ENCODE data around the gene MAEL.

The MAEL gene

DNA sequence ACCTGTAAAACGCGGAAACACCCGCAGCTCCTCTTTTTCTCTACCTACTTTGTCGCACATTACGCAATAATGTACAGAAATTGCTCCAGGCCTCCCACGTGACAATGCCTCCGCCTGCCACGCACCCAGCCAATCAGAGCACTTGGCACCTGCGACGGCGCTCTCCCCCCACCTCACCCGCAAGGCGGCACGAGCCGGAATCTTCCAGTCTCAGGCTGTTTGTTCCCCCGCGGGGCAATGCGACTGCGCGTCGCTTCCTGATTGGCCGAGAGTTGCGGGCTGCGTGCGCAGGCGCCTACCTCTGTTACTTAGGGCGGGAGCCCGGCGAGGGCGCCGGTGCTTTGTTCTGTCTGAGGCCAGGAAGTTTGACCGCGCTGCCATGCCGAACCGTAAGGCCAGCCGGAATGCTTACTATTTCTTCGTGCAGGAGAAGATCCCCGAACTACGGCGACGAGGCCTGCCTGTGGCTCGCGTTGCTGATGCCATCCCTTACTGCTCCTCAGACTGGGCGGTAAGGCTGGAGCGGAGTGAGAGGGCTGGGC, at the start of gene MAEL:
Gene MAEL, plus strand, starts transcription at position 307 of the 542 bp plus-strand sequence. Its CDS starts 73 bp downstream, at position 380.
- FAIRE-seq, result no peak

DNA sequence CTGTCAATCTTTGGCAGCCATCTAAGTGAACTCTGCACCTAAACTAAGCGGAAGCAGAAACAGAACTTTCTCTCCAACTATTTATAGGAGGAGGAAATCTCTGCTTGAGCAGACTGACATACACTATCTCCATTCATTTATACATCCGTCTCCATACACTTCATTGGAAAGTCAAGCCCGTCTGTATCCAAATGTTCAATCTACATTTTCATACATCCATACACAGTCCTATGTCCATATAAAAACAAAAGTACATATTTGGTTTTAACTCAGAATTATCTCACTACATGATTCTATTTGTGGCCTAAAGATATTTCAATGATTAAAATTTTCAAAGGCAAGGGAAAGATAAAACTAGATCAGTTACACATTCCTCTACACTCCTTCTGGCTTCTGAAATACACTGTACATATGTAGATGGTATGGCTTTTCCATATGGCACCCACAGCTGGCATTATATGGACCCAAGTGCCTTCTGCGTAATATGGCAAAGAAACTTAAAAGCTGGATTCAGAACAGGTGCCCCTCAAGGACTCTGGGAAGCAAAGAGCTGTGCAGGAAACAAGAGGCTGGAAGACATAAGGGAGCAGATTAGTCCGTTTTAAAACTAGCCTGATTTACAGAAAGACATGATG, 49.2 kb upstream of the MAEL start:
- FAIRE-seq, result no peak

DNA sequence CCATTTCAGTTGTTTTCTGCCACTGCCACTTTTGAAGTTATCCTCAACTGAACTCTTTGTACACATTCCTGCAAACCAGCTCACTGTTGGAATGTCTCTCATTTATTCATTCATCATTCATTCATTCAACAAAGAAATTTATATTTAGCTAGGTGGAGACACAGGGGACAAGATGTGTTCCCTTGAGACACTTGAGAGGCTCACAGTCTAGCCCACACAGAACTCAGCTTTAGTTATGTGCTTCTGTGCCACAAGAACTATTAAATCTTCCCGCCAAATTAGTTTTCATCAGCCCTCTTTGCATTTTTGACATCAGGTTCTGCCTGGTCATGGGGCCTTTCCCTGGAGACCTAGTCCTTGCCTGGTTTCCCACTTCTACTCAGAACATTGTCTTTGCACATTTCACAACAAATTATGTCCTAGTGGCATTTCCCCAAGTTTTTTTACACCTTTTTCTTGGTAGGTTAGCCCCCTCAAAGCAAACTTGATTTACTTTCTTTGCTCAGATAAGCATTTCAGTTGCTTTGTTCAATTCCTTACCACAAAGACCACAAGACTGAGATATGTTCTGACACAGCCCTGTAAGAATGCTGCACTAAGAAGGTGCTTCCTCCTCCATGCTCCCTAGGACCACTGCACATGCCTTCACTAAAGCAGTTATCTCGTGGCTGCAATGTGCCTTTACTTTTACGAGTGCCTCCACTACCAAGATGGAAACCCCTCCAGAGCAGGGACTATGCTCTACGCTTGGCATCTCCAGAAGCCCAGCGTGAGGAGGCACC, 44.7 kb upstream of the MAEL start:
- FAIRE-seq, result no peak

DNA sequence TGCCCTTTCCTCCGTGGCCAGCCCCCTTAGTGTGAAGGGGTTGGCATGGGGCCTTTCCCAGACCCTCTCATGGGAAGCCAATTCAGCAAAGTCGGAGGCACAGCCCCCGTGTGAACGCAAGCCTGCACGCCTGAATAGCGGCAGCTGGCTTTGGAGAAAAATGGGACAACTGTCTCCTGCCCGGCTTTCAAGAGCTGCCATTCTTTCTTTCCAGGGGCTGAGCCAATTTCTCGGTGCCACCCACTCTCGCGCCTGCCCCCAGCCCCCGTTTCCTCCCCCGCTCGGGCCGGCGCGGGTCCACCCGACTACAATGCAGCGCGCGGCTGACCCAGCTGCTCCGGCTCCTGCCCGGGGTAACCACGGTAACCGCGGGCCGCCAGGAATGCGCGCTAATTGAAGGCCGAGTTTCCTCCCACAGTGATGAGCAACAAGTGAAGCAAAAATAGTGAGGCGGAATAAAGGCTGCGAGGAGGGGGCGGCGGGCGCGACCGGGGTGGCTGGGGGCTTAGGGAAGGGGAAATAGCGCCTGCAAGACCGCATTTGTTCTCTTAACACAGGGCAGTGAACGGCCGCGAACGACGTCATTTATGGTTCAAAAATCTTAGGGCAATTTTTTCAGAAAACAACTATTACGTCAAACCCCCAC, 41.6 kb upstream of the MAEL start:
- no peak for FAIRE-seq

DNA sequence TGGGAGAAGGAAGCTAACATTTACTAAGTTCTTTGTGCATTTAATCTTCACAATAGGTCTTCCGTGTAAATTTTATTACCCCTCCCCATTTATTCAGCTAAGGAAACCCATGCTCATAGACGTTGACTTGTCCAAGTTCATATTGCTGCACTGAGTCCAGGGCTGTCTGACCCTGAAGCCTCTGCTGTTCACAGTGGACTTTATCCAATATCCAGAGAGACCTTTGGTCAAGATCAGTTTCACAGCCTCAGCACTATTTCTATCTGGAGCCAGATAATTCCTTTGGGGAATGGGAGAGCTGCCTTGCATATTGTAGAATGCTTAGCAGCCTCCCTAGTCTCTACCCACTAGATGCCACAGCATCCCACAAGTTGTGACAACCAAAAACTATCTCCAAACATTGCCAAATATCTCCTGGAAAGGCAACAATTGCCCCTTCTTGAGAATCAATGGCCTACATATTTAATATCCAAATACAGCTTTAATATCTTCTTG, 40.2 kb upstream of the MAEL start:
- no peak for FAIRE-seq

DNA sequence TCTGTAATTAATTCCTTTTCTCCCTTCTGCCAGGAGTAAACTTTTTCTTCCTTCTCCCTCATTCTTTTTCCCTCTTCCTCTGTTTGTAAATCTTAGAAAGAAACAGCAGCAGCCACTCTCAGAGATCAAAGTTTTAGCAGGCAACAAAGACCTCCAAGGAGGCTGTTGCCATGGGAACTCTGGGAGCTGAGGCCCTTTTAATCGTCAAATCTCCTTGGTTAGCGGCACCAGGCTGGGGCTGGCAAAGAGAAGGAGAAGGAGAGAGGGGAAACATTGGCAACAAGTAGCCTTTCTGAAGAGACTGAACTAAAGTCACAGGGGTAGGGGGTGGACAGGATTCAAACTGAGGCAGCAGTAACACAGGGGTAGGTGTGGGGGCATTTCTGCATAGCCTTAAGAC, 38.9 kb upstream of the MAEL start:
- no peak for FAIRE-seq

DNA sequence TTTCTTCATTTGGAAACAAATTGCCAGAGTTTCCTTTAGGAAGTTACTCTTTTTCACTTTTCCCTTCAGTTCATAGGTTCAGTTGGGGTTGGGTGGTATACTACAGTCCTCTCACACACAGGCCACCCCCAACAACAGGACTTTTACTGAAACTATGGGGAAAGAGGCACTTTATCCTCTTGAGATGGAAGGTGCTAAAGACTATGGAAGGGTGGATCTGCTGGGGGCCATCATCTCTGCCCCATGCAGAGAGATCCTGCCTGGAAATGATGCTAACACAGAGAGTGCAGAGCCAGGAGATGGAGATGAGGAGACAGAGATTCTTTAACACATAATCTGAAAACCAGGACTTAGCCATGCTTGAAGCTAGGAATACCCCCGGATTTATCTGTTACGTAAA, 38.0 kb upstream of the MAEL start:
- FAIRE-seq, result no peak

DNA sequence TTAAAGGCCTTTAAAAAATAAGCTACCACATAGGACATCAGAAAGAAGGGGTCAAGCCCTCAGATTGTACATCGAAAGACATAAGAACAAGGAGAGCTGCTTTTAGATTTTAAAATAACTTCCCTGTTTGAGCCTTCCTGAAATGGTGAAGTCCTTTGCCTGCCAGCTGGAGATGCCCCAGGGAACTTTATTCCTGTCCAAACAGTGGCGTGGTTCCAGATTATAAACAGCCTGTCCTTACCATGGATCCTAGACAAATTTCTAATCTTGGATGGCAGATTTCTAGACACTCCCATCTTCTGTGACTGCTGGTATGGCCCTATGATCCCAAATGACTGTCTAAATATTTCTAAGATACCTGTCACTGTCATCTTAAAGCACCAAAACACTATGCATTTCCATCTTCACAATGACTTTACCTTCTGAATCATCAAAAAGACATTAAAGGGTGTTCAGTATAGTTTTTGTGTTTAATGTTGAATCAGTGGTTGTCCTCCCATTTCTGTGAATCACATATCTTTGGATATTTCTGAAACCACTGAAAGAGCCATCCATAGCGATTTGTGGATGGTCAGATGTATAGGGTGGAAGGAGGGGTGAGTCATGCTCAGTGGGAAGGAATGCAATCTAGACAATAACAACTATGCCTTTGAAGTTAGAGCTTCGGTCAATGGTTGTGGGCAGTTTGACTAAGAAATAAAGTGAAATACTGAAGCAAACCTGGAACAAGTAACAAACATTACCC, 36.9 kb upstream of the MAEL start:
- no peak for FAIRE-seq

DNA sequence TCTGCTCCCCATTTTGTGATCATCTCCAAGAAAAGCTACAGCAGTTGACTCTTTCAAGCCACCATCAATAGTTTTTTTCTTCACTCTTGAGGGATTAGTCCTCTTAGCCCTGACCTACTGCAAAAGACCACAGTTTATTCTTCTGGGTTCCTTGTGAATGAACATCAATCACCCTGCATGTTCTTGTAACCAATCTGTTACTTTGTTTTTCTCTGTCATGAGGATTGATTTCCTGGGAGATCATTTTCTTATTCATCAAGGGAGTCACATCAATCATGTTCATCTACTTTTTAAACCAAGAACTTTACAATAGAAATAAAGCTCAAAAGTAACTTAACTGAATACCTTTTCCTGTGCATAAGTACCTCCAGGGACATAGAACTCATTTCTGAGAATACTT, 35.6 kb upstream of the MAEL start:
- no peak for FAIRE-seq

DNA sequence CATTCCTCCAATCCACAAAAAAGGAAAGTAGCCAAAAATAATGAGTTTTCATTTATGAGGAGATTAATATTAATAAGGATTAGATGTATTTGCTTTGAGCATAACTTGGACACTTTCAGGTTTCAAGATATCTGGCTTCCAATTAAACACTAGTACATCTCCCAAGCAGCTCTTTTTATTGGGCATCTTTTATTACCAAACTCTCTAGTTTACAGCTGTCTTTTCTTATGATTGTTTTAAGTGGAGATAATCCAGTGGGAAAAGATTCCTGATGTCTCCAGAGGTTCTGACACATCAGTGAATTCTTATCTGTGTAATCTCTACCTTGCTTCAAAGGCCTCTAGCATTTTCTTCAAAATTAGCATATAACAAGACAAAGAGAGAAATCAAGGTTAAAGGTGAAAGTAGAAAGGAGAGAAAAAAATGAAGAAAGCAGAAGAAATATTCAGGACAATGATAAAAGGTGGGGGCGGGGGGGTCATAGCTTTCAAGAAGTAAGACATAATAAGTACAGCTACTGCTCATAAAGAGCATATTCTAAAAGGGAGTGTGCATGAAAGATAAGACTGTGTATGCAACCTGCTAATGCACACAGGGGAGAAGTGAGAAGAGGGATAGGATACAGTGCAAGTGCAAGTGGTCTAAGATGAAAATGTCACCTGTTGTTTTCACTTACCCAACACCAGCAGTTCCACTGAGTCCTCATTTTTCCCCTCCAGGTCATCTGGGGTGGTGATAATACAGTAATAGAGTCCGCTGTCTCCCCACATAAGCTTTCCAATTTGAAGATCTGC, 32.8 kb upstream of the MAEL start:
- no peak for FAIRE-seq

DNA sequence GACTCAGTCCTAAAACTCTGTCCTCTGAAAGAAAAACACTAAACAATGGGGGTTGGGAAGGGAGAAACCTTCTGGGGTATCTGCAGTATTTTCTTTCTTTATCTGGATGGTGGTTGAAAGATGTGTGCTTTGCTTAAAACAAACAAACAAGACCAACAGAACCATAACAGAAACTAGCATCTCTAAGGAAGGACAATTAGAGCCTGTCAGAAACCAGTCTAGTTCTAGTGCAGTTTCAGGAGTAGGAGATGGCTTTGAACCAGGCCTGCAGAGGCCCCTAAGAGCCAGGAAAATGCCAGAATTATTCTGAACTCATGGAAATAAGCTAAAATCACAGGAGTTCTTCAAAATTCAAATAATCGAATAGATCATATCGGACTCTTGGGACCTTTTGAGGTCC, 32.2 kb upstream of the MAEL start:
- FAIRE-seq, result no peak

DNA sequence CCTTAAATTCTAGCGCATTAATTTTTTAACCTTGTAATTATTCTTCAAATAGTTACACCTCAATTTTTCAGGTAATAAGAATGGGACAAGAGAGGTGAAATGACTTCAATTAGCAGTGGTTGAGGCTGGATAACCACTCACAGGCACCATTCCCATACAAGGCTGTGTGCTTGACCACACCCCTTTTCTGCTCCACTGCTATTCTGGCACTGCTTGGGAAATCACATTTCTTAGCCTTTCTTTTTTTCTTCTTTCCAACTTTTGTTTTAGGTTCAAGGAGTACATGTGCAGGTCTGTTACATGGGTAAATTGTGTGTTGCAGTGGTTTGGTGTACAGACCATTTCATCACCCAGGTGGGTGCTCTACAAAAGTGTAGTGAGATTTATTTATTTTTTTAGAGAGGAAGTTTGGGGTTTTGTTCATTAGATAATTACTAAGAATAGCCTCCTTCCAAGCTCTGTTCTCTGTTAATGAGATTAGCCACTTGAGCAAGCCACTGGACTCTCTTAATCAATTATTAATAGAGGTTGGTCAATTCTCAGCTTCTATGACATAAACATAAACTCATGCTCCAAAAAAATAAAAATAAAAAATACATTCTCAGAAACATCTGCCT, 28.1 kb upstream of the MAEL start:
- no peak for FAIRE-seq

DNA sequence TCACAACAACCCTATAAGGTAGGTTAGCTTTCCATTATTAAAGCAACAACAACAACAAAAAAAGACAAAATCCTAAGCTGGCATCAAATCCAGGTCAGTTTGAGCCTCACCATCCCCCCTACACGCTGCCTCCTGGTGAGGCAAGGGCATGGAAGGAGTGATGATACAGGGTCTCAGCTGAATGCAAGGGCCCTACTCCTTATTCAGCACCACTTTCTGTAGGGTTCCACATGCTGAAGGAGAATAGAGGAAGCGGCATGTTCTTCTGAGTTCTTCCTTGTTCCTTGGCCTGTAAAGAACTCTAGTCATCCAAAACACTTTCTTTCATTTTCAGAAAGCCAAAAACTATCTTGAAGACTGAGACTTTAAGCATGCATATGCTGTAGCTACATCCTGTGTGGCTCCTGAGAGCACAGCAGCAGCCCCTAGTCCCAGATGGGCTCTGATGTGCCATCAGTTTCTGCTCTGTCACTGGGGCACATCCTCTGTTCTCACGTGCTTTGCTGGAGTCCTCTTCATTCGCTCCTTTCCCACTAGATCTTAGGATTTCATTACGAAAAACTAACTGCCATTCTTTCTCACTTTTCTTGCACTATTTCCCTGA, 19.9 kb upstream of the MAEL start:
- no peak for FAIRE-seq

DNA sequence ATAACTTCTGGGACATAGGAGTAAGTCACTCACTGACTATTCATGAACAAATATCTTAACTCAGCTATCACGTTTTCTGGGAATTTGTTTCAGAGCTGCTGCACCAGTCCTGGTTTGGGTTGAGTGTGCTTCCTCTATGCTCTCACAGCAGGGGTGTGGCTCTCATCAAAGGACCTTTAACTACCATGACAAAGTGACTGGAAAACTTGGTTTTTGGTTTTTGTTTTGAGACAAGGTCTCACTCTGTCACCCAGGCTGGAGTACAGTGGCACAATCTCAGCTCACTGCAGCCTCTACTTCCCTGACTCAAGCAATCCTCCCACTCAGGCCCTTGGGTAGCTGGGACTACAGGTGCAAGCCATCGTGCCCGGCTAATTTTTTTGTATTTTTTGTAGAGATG, 17.8 kb upstream of the MAEL start:
- no peak for FAIRE-seq

DNA sequence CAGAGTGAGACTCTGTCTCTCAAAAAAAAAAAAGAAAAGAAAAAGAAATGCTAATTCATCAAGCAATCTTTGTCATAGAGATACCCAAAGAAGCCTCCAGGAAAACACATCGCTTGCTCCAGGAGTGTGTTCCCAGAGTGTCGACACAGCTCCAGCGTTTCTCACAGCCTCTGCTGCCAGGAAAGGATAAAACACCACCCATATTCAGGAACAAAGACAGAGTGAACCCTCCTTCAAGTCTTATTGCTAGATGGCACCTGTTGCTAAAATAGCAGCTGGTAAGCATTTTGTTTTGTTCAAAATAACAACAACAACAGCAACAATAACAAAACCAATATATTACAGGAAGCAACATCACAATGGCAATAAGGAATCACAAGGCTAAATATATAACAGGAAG, 16.9 kb upstream of the MAEL start:
- no peak for FAIRE-seq

DNA sequence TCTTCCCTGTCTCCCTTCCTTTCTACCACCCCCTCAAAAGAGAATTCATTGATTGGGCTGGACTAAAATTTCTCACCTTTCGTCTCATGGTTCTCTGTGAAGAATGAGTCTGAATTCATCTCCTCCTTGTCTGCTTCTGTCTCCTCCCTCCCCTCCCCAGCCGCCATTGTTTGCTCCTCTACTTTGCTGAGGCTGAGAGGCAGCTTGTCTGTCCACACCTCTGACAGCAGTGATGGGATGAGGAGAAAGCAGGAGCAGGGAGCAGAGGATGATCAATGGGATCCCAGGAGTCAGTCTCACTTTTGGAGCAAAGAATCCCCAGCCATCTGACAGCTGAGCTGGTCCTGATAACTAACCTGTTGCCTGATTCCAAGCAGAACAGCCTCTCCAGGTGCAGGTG, 16.3 kb upstream of the MAEL start:
- FAIRE-seq, result no peak

DNA sequence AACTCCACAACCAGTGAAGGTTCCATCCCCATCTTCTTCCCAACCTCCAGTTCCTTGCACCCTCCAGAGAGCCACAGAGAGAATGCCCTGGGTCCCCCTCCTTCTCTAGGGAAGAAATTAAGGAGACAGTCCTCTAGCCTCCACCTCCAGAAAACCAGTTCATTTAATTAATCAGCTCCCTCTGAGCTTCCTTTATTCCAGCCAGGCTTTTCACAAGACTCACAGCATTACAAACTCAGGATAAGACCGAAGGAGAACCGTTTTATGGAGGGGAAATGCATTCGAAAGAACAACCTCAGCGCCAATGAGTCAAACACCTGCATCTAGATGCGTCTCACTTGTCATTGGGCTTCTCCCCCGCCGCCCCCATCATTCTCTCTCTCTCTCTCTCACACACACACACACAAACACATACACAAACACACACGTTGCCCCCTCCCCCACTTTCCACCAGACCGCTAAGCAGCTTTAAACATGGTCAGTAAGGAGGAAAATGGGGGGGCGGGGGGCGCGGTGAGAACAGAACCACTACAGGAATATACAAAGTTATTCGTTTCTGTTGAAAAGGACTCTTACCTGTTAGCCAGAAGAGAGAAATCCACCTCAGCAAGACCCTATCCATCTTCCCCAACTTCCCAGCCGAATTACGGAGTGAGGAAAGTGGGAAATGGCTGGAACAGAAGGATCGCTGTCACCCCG, 14.3 kb upstream of the MAEL start:
- no peak for FAIRE-seq

DNA sequence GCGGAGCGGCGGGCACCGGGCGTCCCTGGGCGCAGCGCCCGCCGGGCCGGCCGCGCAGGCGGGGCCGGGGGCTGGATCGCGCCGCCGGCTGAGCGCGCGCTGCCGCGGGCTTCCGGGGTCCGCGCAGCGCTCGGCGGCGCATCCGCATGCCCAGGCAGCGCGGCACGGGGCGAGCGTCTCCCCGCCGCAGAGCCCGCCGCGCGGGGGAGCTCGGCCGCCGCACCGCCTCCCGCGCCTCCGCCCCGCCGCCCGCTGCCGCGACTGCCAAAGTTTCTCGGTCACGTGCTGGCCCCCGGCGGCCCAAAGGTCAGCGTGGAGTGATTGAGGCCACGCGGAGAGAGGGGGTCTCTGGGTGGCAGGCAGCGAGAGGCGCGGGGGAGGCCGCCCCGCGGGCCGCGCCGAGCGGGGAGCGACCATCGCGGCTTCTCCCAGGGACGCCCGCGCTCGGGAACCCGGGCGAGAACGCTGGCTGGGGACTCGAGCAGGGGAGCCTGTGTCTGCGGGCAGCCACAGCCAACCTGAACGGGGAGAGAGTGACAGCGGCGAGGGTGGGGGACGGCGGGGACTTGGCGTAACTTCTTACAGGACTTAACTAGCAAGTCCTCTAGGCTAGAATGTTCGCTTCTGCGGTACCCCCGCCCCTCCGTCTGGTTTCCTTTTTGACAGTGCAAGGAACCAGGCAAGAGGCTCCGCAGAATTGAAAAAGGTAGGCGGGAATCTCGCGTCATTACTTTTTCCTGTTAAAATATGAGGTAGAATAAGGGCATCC, 13.5 kb upstream of the MAEL start, which contains the start of gene ILDR2:
Gene ILDR2, minus strand, starts transcription at position 180 of the 769 bp plus-strand sequence. CDS start 272 bp downstream, outside the sequence.
- no peak for FAIRE-seq

DNA sequence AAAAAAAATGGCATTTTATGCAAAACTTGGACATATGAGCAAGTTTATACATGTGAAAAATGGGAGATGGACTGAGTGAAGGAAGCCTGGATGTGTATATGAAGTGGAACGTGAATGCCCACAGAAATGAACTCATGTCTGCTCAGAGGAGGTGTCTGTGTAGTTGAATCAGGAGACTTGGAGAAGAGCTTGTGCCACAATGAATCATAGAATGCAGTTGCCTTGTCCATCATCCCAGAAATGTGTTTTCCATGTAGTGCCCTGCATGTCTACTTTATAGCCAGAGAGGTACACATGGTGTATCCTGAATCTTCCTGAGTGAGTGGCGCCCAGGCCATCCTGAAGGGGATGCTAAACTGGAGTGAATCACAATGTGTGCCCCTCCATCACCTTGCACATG, 11.1 kb upstream of the MAEL start:
- FAIRE-seq, result no peak

DNA sequence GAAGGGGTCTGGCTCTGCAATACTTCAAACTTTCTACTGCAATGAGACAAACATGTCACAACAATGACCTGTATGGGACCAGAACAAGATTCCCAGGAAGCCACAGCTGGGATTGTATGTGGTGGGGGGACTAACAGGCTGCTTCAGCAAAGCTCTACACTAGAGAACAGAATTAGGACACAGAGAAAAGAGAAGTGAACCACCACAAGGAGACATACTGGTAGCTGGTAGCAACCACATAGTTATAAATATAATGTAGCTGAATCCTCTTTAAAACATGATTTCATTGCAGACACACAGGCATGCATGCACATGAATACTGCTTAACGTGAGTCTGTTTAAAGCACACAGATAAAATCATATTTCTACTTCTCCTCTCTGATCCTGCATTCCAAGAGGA, 10.3 kb upstream of the MAEL start:
- FAIRE-seq, result no peak
